Glutamatergic neuron (in vitro differentiated cells): ENCODE data around the gene TNFAIP3. TPM values are rescaled to one million over a fixed set of nuclear protein-coding genes. Genes with fewer than 3 reads are reported as not detected.

Experiments
- DNase-seq: peaks from one replicate; pipeline ENCODE4 v3.0.0; 2022
- H3K27ac Mint-ChIP-seq: one replicate; pipeline ENCODE4 v1.8.0; 2020; ENCODE audit warnings: mild to moderate bottlenecking, mixed read lengths, inconsistent platforms; ENCODE audit not compliant: unreplicated experiment
- H3K27me3 Mint-ChIP-seq: one replicate; pipeline ENCODE4 v1.8.0; 2020; ENCODE audit warnings: mild to moderate bottlenecking, moderate library complexity, mixed read lengths, inconsistent platforms; ENCODE audit not compliant: unreplicated experiment
- H3K36me3 Mint-ChIP-seq: one replicate; pipeline ENCODE4 v1.8.0; 2020; ENCODE audit warnings: mild to moderate bottlenecking, mixed read lengths, inconsistent platforms; ENCODE audit not compliant: unreplicated experiment
- H3K4me1 Mint-ChIP-seq: one replicate; pipeline ENCODE4 v1.8.0; 2020; ENCODE audit warnings: mild to moderate bottlenecking, low read depth, mixed read lengths, inconsistent platforms; ENCODE audit not compliant: unreplicated experiment
- H3K4me3 Mint-ChIP-seq: one replicate; pipeline ENCODE4 v1.8.0; 2020; ENCODE audit warnings: mild to moderate bottlenecking, mixed read lengths, inconsistent platforms; ENCODE audit not compliant: unreplicated experiment
- H3K9me3 Mint-ChIP-seq: one replicate; pipeline ENCODE4 v1.8.0; 2020; ENCODE audit warnings: mild to moderate bottlenecking, moderate library complexity, mixed read lengths, inconsistent platforms; ENCODE audit not compliant: unreplicated experiment
- total RNA-seq: library from RNA; stranded (reverse); fragmentation: NEBNext Ultra II Directional; extraction: Animal tissue kit (Norgen Biotek cat#: 25700); gene quantifications from one replicate; pipeline ENCODE4 v1.2.1, GENCODE V29; 2021; ENCODE audit not compliant: unreplicated experiment
- TF ChIP-seq, protein P1 (sequence below): fragments of 200-600 bp; sonication (generic); IDR thresholded peaks from one replicate; pipeline ENCODE4 v1.5.0; 2021; ENCODE audit not compliant: partially characterized antibody, unreplicated experiment

Gene TNFAIP3
- total RNA-seq, 1 donor from 2014 or later, result 2.2 TPM

DNA sequence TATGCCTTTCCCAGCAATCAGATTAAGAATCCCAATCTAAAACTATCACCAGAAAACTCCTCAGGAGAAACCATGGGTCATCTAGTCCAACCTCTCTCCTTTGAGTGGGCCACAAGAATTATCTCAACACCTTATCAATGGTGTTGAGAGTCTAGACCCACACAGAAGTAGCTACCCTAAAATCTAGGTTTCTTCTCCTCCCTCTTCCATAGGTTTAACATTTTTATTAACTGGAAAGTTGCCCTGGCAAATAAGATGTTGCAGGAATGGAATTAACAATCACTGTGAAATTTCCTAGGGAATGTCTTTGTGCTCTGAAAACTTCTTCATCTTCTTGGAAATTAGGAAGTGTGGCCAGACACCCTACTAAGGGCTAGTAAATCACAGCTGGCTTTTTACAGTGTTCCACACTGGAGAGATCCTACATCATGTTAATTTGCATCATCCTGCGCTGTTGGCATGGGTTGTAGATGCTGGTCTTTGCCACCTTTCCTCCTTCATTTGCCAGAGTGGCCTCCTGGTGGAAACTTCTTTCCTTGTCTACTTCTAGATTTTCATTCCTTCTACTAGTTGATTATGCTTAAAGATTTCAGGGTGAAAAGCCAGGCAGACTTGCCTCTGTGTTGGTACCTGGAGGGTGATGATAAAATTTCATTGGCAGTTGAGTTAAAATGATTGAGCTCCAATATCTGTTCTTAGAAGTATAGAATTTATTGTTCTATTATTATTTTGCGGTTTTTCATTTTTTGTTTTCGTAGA, 2.7 kb downstream of the TNFAIP3 start:
- DNase-seq, result no peak
- H3K4me1 Mint-ChIP-seq, result peaks cover 2% of the 10 kb centered on the region
- H3K9me3 Mint-ChIP-seq, result no peaks in the 10 kb centered on the region
- TF ChIP-seq, protein P1, sequence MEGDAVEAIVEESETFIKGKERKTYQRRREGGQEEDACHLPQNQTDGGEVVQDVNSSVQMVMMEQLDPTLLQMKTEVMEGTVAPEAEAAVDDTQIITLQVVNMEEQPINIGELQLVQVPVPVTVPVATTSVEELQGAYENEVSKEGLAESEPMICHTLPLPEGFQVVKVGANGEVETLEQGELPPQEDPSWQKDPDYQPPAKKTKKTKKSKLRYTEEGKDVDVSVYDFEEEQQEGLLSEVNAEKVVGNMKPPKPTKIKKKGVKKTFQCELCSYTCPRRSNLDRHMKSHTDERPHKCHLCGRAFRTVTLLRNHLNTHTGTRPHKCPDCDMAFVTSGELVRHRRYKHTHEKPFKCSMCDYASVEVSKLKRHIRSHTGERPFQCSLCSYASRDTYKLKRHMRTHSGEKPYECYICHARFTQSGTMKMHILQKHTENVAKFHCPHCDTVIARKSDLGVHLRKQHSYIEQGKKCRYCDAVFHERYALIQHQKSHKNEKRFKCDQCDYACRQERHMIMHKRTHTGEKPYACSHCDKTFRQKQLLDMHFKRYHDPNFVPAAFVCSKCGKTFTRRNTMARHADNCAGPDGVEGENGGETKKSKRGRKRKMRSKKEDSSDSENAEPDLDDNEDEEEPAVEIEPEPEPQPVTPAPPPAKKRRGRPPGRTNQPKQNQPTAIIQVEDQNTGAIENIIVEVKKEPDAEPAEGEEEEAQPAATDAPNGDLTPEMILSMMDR, result no peak
- H3K36me3 Mint-ChIP-seq, result no peaks in the 10 kb centered on the region
- H3K4me3 Mint-ChIP-seq, result no peak overlapping the region
- H3K27ac Mint-ChIP-seq, result no peak overlapping the region
- H3K27me3 Mint-ChIP-seq, result peaks cover 5% of the 10 kb centered on the region

DNA sequence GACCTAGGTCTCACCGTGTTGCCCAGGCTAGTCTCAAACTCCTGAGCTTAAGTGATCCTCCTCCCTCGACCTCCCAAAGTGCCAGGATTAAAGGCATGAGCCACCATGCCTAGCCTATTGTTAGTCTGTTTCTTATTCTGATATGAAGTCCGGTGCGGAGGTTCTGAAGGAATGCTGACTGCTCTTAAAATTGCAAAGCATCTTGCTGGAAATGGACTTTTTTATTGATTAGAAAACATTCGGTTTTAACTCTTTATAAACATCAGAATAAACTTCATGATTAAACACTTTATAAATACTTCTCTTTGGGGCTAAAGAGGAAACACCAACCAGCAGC, 3.2 kb downstream of the TNFAIP3 start:
- Mint-ChIP-seq H3K9me3 (no peaks in the 10 kb centered on the region), H3K4me1 (peaks cover 2% of the 10 kb centered on the region), H3K36me3 (no peaks in the 10 kb centered on the region), H3K27ac (no peak overlapping the region), H3K4me3 (no peak overlapping the region), H3K27me3 (peaks cover 5% of the 10 kb centered on the region)
- DNase-seq, result no peak
- TF ChIP-seq, protein P1, result no peak

GRCh38 chr6:137870744-137871247, 3.7 kb downstream of the TNFAIP3 start:
- Mint-ChIP-seq H3K27me3 (peaks cover 5% of the 10 kb centered on the region), H3K27ac (no peak overlapping the region), H3K4me3 (no peak overlapping the region), H3K4me1 (peaks cover 2% of the 10 kb centered on the region), H3K36me3 (no peaks in the 10 kb centered on the region), H3K9me3 (no peaks in the 10 kb centered on the region)
- TF ChIP-seq, protein P1, result no peak
- no peak for DNase-seq

GRCh38 chr6:137871291-137871690, 4.2 kb downstream of the TNFAIP3 start:
- no peak for DNase-seq
- Mint-ChIP-seq H3K4me1 (peaks cover 2% of the 10 kb centered on the region), H3K9me3 (no peaks in the 10 kb centered on the region), H3K27me3 (peaks cover 5% of the 10 kb centered on the region), H3K36me3 (no peaks in the 10 kb centered on the region), H3K27ac (no peak overlapping the region), H3K4me3 (no peak overlapping the region)
- TF ChIP-seq, protein P1, result no peak

DNA sequence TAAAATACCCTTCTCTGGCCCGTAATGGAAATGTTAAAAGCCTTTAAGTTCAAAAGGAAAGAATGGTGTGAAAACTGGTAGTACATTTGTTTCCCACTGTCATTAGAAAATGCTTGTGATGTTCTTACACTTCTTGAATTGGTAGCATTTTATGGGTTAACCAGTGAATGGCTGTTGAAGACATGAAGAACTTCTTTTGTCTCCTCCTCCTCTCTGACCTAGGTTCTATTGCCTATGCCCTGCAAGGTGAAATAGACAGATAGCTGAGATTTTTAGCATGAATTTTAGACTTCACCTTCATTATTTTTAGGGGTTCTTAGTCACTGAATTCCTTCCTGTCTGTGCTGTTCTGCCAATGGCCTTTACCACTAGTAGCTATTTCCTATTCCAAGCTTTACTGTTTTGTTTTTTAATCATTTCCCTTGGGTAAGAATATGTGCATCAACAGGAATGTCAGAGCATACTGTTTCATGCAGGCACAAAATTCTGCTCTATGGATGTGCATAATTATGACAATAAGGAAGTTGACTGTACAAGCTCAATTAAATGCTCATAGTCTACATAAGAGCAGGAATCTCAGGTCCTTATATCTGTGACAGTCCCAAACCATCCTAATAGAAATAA, 4.9 kb downstream of the TNFAIP3 start:
- TF ChIP-seq, protein P1, result no peak
- Mint-ChIP-seq H3K4me1 (no peaks in the 10 kb centered on the region), H3K27ac (no peak overlapping the region), H3K9me3 (no peaks in the 10 kb centered on the region), H3K36me3 (no peaks in the 10 kb centered on the region), H3K27me3 (peaks cover 3% of the 10 kb centered on the region), H3K4me3 (no peak overlapping the region)
- no peak for DNase-seq
